G401.6 (cell line): ENCODE data around the gene LMO2.
"Not testable (repeated sequence)": the region's sequence is repeated elsewhere in the genome, so short reads cannot be mapped to it uniquely, and the experiment has no call there.

Experiments used
- FAIRE-seq: peaks from 2 replicates; lab custom pipeline; 2012; peaks lifted over from hg19 to GRCh38; lab: Jason Lieb, UNC

LMO2 gene

DNA sequence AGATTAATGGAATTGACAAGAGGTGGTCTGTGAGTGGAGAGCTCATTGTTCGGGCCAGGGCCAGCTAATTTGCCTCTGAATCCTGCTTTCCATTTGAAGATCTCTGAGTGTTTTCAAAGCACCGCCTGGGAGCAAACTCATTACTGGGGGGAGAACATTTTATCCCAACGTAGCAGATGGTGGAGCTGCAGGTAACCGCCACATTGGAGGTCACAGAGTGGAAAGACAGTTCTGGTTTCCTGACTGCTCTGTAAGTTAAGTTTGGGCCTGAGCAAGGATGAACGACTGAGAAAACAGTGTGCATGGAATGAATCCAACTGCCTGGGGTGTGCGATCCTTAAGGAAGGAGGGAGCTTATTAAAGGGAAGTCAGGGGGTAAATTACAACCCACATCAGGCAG lies 30.5 kb downstream of the LMO2 start:
- FAIRE-seq: no peak

DNA sequence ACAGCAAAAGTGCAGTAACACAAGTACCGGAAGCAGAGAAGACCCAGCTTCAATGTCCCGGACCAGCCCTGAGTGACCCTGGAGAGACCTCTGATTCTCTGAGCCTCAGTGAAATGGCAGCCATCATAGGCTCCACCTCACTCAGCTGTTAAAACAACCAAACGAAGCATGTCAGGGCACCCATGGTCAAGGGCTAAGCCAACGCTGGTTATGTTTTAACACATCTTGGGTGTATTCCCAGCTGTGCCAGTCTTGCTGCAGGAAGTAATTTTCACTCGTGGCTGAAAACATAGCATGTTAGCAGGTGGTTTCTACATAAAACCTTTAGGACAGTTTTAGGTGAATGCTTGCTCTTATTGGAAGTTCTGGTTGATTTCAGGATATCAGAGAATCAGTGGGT lies 30.9 kb downstream of the LMO2 start:
- no peak for FAIRE-seq

DNA sequence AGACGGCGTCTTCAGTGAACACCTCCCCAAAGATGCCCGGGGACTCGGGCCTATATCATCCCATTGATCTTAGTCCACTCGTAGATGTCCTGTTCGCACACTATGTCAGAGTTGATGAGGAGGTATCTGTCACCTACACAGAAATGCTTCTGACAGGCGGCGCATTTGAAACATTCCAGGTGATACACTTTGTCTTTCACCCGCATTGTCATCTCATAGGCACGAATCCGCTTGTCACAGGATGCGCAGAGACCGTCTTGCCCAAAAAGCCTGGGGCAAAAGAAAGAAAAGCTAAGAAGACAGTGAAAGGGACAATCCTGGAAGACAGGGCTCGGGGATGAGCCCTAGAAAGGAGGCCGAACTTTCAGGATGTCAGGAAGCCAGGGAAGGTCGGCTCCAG lies 32.6 kb downstream of the LMO2 start:
- FAIRE-seq: no peak

DNA sequence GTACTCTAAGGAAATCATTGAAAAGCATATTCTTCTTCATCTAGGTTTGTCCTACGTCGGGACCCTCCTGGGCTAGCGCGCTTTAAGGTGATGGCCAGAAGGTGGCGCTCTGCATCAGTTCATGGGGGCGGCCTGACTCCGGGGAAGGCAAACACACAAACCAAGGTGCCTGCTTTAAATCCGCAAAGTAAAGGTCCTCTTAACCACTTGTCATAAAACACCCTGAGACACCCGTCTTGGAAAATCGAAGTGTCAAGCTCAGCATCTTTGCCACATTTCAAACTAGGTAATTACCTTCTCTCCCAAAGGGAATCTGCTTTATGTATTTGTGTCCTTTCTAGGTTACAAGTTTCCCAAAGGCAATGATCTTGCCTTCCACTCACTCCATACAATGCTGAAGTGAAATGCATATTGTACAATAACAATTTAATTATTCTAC lies 33.9 kb downstream of the LMO2 start:
- peak; percentile 70 for FAIRE-seq

DNA sequence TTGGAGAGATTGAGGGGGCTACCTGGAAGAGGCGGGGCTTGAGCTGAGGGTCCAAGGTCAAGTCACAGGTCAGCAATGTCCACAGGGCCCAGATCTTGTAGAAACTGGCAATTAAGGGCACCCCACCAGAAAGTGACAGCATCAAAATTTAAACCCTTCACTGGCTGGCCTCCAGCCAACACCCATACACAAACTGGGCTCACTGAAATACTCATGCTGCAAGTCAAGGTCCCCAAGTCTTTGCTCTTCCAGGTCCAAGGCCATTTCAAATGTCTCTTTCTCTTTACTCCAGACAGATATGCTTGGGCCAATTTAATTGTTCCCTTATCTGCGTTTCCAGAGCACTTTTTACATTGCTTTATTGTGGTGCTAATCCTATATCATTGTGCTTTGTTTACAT lies 36.4 kb downstream of the LMO2 start:
- FAIRE-seq: no peak

DNA sequence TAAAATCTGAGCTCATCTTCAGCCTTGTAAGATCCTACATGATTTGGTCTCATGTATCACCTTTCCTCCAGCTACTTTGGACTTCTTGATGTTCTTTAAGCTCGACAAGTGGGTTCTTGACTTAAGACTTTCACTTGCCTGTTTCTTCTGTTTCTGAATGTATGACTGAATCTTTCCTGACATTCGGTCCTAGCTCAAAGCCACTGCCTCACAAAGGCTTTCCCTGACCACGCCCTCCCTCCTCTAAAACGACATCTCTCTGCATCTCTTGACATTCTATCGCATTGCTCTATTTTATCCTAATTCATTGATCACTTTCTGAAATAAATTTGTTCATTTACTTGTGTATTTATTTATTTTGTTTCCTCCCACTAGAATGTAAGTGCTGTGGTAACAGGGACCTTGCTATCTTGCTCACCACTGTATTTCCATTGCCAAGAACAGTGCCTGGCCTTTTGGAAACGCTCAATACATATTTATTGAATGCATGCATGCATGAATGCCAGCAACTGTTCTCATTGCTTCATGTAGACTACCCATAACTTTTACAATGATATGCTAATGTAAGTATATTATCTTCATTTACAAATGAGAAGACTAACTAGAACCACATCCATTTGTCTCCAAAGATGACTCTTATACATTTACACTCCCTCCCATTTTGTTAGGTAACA lies 43.0 kb downstream of the LMO2 start:
- FAIRE-seq: no peak

DNA sequence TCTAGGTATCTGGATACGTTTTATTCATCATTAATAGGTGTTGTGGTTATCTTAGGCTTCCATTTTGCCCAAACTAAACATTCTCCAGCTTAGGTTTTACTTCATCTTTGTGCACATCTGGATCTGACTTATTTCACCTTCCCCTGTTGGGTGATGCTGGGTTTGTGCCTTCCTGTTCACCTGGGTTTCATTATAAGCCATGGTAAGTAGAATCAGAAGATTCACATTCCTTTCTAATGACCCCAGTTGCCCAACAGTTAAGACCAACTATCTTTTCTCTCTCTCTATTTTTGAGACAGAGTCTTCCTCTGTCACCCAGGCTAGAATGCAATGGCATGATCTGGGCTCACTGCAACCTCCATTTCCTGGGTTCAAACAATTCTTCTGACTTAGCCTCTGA lies 44.6 kb downstream of the LMO2 start:
- no peak for FAIRE-seq

DNA sequence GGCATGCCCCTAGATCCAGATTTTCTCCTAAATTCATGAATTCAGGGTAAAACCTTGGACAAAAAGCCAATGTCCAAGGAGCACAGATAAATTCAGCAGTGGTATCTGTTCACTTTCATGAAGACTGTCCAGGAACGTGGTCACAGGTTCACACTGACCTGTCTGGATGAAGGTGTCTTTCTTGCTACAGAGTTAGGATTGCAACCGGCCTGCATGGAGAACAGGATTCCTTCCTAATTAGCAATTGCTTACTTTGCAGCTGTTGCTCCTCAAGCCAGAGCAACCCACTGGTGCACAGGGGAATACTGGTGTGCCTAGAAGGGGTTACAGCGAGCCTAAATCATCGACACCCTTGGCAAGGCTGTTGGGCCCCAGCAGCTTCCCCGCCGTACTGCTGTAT lies 47.6 kb downstream of the LMO2 start:
- no peak for FAIRE-seq

DNA sequence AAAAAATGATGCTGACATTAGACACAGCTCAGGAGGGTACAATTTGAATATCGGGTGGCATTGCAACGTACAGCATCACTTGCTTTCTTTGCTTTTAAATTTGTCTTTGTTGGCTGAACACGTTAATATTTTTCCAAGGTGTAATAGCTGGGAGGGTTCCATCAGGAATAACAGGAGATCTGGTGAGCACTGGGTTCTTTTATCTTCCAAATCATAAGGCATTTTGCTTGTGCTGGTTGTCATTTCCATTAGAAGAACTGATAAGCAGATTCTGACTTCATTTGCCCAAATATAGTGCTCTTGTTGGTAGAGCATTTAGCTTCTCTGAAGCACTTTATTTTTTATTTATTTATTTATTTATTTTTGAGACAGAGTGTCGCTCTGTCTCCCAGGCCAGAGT lies 48.9 kb downstream of the LMO2 start:
- FAIRE-seq: no peak

DNA sequence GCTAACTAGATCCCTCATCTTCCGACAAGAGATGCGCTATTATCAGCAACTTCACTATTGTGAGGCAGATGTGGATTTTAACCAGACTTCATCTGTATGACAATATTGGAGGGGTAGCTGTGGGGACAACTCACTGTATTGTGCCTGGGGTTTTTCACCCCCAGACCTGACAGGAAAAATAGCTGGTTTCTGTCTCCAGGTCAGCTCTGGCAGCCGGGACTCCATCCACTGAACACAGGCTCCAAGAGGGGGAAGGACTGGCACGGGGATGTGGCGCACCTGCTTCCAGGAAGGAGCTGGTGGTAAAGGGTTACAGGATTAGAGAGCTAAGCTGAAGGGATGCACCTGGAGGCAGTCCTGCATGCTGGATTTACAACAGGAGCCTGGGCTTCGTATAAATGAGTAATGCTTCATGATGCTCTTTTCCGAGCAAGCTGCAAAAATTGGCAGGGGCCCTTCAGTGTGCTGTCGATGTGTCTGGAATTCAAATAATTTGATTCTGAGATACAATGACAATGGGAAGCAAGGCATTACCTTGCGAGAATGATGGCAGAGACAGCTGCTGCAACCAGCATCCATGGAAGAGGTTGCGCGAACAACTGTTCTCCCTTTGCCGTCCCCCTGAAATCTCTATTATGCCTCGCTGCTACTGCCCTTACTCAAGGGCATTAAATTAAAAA lies 49.5 kb downstream of the LMO2 start:
- FAIRE-seq: no peak

DNA sequence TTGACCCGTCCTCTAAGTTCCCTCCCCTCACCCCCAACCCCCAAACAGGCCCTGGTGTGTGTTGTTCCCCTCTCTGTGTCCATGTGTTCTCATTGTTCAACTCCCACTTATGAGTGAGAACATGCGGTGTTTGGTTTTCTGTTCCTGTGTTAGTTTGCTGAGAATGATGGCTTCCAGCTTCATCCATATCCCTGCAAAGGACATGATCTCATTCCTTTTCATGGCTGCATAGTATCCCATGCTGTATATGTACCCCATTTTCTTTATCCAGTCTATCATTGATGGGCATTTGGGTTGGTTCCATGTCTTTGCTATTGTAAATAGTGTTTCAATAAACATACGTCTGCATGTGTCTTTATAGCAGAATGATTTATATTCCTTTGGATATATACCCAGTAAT lies 53.6 kb downstream of the LMO2 start:
- not testable (repeated sequence) for FAIRE-seq

DNA sequence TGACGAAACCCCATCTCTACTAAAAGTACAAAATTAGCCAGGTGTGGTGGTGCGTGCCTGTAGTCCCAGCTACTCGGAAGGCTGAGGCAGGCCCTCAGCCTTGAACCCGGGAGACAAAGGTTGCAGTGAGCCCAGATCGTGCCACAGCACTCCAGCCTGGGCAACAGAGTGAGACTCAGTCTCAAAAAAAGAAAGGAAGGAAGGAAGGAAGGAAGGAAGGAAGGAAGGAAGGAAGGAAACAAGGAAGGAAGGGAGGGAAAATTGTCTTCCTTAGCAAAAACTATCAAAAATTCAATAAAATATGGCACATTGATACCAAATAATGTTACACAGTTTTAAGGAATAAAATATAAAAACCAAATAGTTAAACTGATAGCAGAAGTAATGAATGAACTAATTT lies 54.5 kb downstream of the LMO2 start:
- FAIRE-seq: not testable (repeated sequence)

DNA sequence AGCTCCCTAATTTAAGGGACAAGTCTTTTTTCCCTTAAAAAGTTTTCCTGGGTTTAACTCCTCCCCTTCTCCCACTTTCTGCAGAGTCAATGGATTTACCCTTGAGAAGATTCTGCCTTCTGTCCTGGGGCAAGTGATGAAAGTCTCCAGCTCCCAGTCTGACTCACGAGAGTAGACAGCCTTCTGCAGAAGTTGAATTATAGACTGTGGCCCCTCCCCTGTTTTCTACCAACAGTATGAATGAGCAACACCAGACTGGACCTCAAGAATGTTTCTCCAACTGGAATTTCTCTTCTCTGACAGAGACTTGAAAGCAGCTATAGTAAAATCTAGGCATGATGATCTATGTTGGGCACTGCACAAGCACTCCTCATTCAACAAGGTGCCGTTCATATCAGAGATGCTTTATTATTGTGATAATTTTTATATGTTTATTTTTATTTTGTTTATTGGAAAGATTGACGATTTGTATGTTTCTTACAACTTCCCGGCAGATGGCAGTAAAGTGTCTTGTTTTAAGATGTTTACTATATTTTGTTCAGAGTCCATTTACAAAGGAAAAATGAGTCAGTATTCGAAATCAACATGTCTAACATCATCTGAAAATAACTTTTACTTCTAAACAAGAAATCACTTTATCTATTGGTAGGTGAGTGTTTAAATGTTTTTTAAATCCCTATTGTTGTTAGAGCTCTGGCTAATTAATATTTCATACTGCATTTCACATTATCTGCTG lies 56.6 kb downstream of the LMO2 start:
- peak; percentile 96 for FAIRE-seq

DNA sequence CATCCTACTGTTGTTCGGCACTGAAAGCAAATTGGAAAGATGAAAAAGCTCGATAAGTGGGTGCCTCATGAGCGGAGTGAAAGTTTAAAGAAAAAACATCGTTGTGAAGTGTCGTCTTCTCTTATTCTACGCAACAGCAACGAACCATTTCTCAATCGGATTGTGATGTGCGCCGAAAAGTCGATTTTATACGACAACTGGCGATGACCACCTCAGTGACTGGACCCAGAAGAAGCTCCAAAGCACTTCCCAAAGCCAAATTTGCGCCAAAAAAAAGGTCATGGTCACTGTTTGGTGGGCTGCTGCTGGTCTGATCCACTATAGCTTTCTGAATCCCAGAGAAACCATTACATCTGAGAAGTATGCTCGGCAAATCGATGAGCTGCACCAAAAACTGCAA lies 59.2 kb downstream of the LMO2 start:
- FAIRE-seq: no peak

DNA sequence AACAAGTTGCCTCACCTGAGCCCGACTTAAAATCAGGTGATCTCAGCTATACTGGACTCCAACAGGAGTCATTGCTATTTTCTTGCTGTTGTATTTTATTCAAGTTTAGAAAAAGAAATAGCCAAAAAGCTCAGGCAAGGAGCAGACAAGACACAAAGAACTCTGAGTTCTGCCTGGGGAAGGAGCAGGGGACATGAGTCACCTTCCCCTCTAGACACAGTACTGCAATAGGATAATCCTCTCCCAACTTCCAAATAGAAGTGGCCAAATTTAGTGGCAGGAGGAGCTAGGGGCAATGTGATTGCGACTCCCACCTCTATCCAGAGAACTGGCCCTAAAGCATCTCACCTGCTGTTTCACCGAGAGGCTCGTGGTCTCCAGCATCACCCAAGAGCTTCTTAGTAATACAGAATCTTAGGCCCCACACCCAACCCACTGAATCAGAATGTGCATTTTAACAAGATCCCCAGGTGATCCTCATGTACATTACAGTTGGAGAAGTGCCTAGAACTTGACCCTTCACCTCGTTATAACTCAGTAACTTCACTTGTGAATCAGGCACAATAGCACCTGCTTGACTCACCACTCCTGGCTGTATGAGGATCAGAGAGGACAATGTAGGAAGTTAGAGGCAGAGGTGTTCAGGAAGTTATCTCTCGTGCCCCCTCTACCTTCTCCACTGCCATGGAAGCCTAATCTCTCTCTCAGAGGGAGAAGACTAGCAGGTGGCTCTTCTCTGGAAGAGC lies 60.8 kb downstream of the LMO2 start:
- no peak for FAIRE-seq

DNA sequence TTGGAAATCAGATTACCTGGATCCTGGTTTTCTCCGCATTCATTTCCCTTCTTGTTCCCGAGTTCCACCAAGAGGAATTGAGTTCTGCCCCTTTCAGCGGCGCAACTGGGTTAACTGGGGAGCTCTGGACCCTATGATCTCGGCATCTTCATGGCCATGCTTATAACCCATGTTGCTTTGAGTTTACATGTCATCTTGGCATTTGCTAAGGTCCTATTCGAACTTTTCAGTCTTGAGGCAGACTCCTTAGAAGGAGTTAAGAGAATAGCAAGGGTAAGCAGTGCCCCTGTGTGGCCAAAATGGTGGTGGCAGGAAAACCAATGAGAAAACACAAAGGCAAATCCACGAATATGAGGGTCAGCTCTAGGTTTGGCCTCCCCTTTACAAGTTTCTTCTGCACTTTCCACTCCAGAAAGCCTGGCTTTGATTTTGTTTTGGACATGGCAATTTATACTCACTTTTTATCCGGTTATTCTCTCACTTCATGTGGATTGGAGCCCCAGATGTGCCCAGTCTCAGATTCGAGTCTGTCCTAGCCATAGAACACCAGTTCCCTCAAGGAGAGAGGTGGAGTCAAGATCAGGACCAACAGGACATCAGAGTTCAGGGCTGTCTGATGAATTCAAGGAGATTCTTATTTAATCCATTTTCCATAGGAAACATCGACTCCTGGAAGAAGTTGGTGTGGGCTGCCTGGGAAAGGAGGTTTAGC lies 62.3 kb downstream of the LMO2 start:
- peak; percentile 41 for FAIRE-seq

DNA sequence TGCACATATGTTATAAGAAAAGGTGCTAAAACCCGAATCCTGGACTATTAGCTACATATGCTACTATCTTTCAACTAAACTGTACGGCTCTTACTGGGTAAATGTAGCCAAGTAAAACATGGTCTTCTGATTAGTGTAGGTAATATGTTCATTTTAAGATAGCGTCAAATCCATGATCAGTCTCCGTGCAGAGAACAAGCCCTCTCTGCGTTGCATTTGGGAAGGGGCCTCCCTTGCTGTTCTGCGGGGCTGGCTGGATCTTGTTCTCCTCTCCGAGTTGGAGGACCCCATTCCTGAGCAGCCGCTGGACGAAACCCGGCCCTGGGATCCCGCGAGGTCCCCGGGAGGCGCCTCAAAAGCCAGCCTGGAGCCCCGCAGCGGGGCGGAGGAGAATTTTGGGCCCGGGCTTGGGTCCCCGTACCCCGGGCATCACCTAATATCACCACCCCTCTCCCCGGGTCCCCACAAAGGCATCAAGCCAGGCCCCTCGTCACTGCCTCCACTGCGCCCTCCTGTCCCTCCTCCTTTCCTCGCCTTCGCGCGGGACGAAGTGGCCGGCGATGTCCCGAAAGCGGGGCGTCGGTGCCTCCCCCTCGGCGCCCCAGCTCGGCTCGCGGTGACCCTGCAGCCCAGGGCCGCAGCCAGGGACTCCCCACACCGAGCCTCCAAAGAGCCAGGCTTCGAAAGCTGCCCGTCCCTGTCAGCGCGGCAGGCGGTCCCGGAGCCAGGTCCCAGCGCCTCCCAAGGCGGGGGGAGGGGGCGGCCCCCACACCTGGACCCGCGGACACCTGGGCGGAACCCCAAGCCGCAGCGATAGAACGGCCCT lies 63.1 kb downstream of the LMO2 start:
- FAIRE-seq: no peak

DNA sequence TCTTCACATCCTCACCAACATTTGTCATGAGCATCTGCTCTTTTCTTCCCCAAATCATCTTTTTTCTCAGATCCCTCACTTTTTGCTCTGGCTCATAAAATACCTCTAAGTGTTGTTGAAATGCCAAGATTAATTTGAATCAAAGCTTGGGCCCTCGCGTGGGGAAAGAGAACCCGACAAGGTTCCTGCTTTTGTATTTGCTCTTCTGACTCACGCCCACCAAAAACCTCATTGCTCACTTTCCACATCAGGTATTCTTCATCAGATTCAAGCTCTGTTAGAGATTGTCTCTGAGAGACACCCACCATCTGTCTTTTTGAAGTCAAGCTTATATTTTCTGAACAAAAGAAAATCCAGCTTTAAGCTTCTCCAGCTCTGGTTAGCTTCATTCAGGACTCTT lies 64.7 kb downstream of the LMO2 start:
- FAIRE-seq: no peak

DNA sequence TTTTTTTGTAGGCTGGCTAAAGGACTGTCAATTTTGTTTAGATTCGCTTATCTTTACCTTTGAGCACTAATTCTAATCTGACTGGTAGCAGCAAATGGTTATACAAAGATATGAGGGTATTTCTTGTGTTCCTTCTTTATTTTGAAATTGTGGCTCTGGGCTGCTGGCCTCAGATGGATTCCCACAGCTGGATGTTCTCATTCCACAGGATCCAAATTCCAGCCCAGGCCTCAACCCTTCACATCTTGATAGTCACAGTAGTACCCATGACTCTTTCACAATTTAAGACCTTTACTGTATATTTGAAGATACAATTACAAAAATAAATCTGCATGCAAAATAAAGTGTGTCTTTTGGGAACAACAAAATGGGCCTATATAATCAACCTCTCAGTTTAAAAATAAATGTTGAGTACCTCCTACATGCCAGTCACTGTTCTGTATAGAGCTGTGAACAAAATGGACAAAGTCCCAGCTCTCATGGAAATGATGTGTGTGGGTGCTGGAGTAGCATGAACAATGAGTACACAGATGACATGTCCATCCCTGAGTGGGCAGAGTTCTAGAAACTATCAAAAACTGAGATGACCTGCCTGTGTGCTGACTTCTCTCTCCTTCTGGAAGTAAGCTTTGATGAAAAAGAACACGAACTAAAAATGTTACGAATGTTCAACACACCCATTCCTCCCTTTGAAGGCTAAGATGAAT lies 65.9 kb downstream of the LMO2 start:
- FAIRE-seq: no peak

DNA sequence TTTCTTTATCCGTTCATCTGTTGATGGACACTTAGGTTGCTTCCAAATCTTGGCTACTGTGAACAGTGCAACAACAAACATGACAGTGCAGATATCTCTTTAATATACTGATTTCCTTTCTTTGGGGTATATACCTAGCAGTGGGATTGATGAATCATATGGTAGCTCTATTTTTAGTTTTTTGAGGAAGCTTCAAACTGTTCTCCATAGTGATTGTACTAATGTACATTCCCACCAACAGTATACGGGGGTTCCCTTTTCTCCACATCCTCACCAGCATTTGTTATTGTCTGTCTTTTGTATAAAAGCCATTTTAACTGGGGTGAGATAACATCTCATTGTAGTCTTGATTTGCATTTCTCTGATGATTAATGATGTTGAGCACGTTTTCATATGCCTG lies 68.9 kb downstream of the LMO2 start:
- FAIRE-seq: not testable (repeated sequence)
